ENCODE results near the gene SLC16A7. TPM values are rescaled to one million over a fixed set of nuclear protein-coding genes. Genes with fewer than 3 reads are reported as not detected.

SLC16A7 gene
- polyA plus RNA-seq, 1 donor from 2014 or later, result 2.3 TPM

DNA sequence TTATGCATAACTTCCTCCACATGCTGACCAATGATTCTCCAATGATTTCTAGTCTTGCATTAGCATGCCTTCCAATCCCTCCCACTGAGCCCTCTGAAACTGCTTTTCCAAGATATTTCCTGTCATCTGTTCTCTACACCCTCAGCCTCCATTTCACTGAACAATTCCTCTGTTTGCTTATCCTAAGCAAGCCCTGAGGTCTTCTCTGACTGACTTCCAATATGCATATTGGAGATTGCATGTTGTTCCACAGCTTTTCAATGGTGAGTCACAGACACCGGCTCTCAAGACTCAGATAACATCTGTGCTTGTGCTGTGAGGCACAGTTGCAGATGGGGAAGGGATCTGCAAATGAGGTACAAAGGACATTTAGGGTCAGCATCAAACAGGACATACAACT lies 141.0 kb downstream of the SLC16A7 start:
- Histone ChIP-seq H3F3A (ENCODE audit: insufficient read depth, low read length, poor library complexity, severe bottlenecking) (no peaks in the 10 kb centered on the region), H3K27ac (ENCODE audit: low read length) (no peak overlapping the region), H3K27me3 (ENCODE audit: insufficient read depth, low read depth, low read length) (no peaks in the 10 kb centered on the region), H3K79me2 (replicated peaks; ENCODE audit: insufficient read depth, low read length) (no peaks in the 10 kb centered on the region), H3K36me3 (ENCODE audit: insufficient read depth, low read length) (no peaks in the 10 kb centered on the region), H4K20me1 (ENCODE audit: insufficient read depth) (no peaks in the 10 kb centered on the region), H3K4me2 (ENCODE audit: low read length) (no peak overlapping the region), H2AFZ (ENCODE audit: low read depth, low read length) (no peak overlapping the region), H3K9me2 (ENCODE audit: insufficient read depth, low read length) (no peaks in the 10 kb centered on the region), H3K9ac (ENCODE audit: low read length) (no peak overlapping the region), H3K4me3 (ENCODE audit: low read length) (no peak overlapping the region), H3K9me3 (ENCODE audit: low read length) (no peaks in the 10 kb centered on the region)
- TF ChIP-seq SMC3 (conservative IDR thresholded peaks at IDR 0.05; ENCODE audit: poor library complexity) (no peak), MXI1 (conservative IDR thresholded peaks at IDR 0.05; ENCODE audit: poor library complexity, severe bottlenecking) (no peak), POLR2AphosphoS5 (IDR thresholded peaks at IDR 0.05) (no peak), REST (IDR thresholded peaks at IDR 0.05; ENCODE audit: borderline replicate concordance) (no peak), TAF1 (IDR thresholded peaks at IDR 0.05; ENCODE audit: low read depth) (no peak), EP300 (conservative IDR thresholded peaks at IDR 0.05; ENCODE audit: poor library complexity, severe bottlenecking) (no peak), RAD21 (conservative IDR thresholded peaks at IDR 0.05) (no peak), EZH2 (IDR thresholded peaks at IDR 0.05; ENCODE audit: borderline replicate concordance, insufficient read depth, low read length, poor library complexity, severe bottlenecking) (no peak)
- TF ChIP-seq, protein P1, sequence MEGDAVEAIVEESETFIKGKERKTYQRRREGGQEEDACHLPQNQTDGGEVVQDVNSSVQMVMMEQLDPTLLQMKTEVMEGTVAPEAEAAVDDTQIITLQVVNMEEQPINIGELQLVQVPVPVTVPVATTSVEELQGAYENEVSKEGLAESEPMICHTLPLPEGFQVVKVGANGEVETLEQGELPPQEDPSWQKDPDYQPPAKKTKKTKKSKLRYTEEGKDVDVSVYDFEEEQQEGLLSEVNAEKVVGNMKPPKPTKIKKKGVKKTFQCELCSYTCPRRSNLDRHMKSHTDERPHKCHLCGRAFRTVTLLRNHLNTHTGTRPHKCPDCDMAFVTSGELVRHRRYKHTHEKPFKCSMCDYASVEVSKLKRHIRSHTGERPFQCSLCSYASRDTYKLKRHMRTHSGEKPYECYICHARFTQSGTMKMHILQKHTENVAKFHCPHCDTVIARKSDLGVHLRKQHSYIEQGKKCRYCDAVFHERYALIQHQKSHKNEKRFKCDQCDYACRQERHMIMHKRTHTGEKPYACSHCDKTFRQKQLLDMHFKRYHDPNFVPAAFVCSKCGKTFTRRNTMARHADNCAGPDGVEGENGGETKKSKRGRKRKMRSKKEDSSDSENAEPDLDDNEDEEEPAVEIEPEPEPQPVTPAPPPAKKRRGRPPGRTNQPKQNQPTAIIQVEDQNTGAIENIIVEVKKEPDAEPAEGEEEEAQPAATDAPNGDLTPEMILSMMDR (IDR thresholded peaks at IDR 0.05; ENCODE audit: poor library complexity, severe bottlenecking), result no peak

GRCh38 chr12:59737725-59738463 lies 142.1 kb downstream of the SLC16A7 start:
- Histone ChIP-seq H4K20me1 (ENCODE audit: insufficient read depth) (no peaks in the 10 kb centered on the region), H3K27me3 (ENCODE audit: insufficient read depth, low read depth, low read length) (no peaks in the 10 kb centered on the region), H2AFZ (ENCODE audit: low read depth, low read length) (no peak overlapping the region), H3K36me3 (ENCODE audit: insufficient read depth, low read length) (no peaks in the 10 kb centered on the region), H3F3A (ENCODE audit: insufficient read depth, low read length, poor library complexity, severe bottlenecking) (no peaks in the 10 kb centered on the region), H3K79me2 (replicated peaks; ENCODE audit: insufficient read depth, low read length) (no peaks in the 10 kb centered on the region), H3K9me3 (ENCODE audit: low read length) (no peaks in the 10 kb centered on the region), H3K4me3 (ENCODE audit: low read length) (no peak overlapping the region), H3K4me2 (ENCODE audit: low read length) (no peak overlapping the region), H3K27ac (ENCODE audit: low read length) (no peak overlapping the region), H3K9me2 (ENCODE audit: insufficient read depth, low read length) (no peaks in the 10 kb centered on the region), H3K9ac (ENCODE audit: low read length) (no peak overlapping the region)
- TF ChIP-seq, protein P1 (IDR thresholded peaks at IDR 0.05; ENCODE audit: poor library complexity, severe bottlenecking), result no peak
- no peak for TF ChIP-seq RAD21 (conservative IDR thresholded peaks at IDR 0.05)
- no peak for TF ChIP-seq EZH2 (IDR thresholded peaks at IDR 0.05; ENCODE audit: borderline replicate concordance, insufficient read depth, low read length, poor library complexity, severe bottlenecking)
- TF ChIP-seq SMC3 (conservative IDR thresholded peaks at IDR 0.05; ENCODE audit: poor library complexity), result no peak
- TF ChIP-seq TAF1 (IDR thresholded peaks at IDR 0.05; ENCODE audit: low read depth), result no peak
- no peak for TF ChIP-seq REST (IDR thresholded peaks at IDR 0.05; ENCODE audit: borderline replicate concordance)
- TF ChIP-seq MXI1 (conservative IDR thresholded peaks at IDR 0.05; ENCODE audit: poor library complexity, severe bottlenecking), result no peak
- TF ChIP-seq EP300 (conservative IDR thresholded peaks at IDR 0.05; ENCODE audit: poor library complexity, severe bottlenecking), result no peak
- no peak for TF ChIP-seq POLR2AphosphoS5 (IDR thresholded peaks at IDR 0.05)
